ENCODE measurements around the gene RTKN.

Gene RTKN

DNA sequence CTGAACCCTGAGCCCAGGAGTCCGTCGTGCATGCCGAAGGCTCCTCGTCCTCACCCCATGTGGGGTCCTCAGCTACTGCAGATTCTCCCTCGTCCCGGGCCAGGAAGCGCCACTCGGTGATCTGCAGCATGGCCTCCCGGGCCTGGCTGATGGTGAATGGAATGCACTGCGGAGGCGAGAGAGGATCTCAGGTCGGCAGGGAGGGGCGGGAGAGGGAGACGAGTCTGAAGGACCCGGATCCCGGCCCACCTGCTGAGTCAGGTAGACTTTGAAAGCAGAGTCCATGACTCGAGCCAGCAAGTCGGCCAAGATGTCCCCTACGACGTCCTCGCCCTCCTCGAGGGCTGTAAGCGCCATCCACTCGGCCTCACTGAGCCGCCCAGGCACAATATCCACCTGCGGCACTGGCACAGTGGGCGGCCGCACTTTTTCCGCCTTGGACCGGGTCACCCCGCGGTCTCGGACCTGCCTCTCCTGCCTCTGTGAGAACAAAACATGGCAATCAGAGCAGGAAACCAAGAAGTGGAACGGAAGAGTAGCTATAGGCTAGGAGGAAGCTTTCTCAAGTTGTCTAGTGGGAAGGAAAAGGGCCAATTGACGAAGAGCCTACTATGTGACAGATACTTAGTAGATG, 25.9 kb downstream of the RTKN start:
- no peak for DNase-seq

DNA sequence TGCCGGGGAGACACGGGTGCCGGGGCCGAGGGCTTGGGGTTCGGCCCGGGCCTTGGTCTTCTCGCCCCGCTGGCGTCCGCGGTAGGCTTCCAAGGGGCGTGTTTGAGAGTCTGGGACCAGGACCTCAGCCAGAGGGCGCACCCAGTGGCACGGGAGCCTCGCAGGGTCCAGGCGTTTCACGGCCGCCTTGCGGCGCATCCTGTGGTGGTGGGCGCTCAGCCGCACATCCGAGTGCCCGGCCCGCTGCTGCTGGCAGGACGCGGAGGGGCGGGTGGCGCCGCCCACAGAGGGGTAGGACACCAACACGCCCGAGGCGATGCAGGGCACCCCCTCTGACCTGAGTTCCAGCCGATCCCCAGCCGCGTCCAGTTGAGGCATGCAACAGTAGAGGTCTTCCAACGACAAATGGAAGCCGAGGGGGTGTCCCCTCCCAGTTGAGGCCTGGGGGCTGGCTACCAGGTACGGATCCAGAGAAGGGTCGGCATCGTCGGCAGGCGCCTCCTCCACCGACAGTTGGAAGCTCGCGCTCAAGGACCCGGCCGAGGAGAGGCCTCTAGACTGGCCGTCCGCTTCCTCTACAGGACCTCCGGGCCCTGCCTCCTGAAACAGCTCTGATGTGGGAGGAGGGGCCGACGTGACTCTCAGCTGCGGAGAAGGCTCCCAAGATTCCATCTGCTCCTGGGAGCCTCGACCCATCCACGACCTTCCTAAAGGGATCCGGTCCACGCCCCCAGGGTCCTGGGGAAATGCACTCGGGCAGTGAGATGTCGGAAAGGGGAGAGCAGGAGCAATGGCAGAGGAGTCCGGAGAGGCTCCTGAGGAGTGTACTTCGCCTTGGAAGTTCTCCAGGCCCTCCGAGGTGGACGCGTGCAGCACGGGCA, 26.6 kb downstream of the RTKN start:
- no peak for DNase-seq

DNA sequence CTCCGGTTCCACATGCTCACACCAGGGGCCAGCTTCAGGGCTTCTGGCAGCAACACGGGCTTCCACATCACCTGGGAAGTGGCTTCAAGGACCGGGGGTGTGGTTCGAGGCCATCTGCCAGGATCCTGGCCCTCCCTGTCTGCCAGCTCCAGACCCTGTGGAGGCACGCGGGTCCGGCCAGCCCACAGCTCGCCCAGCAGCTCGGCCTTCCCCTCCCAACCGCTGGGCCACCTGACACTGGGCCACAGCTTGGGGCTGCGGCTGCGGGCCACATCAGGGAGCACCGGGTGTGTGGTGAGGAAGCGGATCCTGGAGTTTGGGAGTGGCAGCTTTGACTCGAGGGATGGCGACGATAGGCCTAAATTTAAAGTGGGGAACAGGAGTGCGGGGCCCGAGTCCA, 27.3 kb downstream of the RTKN start:
- DNase-seq = no peak

DNA sequence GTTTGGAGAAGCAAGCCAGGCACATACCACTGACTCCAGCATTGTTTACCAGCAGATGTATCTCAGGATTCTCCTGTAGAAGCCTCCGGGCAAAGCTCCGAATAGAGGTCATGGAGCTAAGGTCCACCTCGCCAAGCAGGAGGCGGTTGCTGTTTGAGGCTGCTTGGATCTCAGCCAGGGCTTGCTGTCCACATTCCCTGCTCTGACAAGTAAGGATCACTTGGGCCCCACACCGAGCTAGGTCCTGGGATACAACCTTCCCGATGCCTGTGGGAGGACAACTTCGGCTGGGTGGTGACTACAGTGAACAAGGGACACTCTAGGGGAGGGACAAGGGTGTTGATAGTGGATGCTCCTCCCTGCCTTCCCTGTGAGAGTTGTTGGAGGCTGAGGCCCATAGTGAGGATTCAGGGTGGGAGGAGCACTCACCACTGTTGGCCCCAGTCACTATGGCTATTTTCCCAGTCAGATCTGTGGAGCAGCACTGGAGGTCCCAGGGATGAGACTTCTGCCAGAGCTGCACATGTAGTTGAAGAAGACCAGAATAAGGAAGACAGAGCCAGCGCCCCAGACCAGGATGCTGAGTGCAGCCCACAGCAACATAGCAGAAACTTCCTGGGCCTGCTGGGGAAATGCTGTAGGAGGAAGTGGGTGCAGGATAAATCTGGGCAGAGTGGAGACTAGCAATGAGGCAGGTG, 28.6 kb downstream of the RTKN start:
- DNase-seq = no peak

DNA sequence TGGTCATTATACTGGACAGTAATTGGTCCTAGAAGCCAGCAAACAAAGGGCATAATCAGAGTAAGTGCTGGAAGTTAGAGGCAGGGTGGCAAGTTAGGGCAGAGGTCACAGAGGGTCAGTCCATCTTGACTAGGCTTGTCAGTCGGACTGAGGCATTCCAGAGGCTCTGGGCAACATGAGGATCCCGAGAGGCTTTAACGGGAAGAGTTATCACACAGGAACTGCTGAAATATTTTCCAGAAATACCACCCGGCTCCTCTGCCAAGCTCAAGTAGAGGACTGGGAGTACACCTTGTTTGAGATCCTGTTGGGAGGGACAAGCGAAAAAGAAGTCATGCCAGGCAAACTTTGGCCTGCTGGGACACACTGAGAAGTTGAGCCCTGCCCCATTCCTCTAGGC, 34.1 kb downstream of the RTKN start:
- DNase-seq = no peak

DNA sequence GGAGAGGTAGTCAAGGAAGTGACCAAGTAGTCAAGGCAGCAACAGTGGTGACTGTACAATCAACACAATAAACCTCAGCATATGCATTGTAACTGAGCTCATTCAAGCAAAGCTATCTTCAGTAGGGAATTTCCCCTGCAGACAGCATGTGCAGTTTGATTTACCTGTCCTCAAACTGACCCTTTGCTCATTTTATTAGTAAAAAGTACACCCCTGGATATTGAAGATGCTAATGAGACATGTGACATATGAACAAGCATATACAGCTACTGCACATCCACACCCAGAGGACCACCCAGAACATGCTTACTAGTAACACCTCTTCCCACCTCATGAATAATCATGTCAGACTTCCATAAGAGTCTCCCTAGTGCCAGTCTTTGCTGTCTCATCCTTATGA, 35.7 kb downstream of the RTKN start:
- DNase-seq = no peak

DNA sequence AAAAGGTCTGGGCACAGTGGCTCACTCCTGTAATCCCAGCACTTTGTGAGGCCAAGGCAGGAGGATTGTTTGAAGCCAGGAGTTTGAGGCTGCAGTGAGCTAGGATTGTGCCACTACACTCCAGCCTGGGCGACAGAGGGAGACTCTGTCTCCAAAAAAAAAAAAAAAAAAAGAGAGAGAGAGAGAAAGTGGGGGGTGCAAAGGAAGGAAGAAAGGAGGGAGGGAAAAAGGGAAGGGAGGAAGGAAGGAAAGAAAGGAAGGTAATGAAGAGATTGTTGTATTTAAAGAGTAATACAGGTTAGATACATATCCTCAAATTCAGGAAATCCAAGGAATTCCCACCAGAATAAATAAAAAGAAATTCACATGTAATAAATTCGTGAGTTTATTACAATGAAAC, 39.8 kb downstream of the RTKN start:
- no peak for DNase-seq

DNA sequence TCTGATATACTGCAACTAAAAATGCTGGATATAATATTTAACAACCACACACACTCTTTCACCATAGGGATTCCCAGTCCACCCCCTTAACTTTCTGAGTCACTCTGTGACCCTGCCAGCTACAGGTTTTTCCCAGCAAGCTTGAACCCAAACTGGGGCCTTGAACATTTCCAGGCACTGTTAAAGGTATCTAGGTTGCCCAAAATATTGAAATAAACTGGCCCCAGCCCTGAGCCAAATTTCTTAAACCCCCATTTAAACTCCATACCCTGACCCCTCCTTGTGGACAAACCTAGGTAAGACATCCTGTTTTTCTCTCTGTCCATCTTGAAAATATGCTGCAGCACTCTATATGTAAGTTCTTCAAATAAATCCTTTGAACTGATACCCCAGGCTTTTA, 42.0 kb downstream of the RTKN start:
- no peak for DNase-seq

DNA sequence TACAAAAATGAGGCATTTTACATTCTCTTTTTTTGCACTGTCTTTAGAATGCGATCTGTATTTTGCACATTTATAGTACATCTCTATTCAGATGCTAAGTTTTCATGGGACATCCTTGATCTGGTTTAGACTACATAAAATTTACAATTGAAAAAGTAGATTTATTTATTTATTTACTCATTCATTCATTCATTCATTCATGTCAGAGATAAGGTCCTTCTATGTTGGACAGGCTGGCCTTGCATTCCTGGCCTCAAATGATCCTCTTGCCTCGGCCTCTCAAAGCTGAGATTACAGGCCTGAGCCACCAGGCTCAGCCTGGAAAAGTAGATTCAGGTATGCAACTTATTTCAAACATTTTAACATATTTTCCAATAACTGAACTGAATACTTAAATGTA, 45.6 kb downstream of the RTKN start:
- no peak for DNase-seq

DNA sequence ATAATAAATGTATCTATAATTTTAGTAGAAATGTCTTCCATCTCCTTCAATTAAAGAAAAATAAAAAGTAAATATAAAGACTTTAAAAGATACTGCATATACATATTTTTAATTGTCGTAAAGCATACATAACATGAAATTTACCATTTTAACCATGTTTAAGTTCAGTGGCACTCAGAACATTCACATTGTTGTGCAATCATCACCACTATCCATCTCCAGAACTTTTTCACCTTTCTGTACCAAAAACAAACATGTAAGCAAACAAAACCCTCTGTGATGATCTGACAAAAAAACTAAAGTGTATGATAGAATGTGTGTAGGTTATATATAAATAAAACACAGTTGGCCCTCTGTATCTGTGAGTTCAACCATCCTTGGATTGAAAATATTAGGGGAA, 48.2 kb downstream of the RTKN start:
- DNase-seq = no peak

DNA sequence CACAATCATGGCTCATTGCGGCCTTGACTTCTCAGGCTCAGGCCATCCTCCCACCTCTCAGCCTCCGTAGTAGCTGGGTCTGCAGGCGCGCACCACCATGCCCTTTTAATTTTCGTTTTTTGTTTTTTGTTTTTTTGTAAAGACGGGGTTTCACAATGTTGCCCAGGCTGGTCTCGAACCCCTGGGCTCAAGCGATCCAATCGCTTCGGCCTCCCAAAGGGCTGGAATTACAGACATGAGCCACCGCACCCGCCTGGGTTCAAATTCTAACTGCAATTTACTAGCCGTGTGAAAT, 49.3 kb downstream of the RTKN start:
- no peak for DNase-seq

DNA sequence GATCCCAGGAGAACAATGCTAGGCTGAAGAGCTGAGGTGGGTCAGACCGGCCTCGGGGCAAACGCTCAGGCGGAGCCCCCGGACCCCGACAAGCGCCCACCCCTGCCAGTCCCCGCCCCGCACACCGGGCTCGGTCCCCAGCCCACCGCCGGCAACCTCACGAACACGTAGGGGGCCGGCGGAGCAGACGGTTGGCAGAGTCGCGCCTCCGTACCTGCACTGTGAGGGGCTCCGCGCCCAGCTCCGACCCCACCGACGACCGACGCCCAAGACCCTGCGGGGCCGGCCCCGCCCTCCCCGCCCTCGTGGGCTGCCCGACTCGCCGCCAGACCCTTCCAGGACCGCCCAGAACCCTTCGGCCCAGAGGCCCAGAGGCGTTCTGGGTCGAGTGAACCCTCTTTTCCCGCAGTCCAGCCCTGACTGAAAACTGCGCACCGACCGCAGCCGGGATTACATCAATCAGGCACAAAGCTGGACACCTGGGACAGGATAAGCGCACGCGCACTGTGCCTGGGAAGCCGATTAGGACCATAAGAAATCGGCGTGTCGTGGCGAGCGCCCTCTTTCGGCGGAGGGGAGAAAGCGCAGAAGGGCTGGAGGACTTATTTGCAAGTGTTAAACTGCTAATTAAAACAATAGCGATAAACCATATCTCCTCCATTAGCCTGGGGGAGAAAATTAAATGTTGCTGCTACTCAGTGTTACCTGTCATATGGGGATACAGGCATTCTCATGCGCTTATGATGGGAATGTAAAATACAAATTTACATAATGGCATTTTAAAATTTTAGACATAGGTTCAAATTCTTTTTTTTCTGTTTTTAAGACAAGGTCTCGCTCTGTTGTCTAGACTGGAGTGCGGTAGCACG, 49.9 kb downstream of the RTKN start:
- peak; percentile 72 for DNase-seq

DNA sequence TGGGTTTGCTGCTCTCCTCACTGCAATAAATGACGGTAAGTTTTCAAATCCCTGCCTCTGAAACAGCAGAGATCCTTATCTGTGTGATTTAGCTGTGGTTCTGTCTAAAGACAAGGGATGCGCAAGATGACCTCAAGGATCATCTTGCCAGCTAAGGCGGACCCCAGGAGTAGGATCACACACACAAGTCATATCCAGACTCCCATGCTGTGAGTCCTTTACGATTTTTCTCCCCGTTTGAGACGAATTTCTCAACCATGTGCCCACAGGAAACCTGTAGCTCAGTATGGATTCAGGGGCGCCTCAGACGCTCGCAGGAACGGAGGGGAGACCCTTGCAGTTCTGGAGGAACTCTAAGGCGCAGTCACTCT, 50.5 kb downstream of the RTKN start:
- no peak for DNase-seq

DNA sequence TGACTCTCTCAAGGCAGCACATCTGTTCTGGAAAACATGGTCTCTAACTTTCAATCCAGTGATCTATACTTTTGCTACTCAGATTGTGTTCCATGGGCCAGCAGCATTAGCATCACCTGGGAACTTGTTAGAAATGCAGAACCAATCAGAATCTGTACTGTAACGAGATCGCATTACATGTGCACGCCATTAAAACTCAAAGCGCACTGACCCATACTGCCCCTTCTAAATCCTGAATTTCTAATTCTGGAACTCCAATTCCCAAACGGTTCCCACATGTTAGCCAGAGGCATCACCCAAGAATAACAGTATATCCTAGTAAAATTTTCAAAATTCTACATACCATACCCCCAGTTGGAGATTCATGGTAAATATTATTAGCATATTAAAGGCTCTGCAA, 51.1 kb downstream of the RTKN start:
- DNase-seq = no peak

DNA sequence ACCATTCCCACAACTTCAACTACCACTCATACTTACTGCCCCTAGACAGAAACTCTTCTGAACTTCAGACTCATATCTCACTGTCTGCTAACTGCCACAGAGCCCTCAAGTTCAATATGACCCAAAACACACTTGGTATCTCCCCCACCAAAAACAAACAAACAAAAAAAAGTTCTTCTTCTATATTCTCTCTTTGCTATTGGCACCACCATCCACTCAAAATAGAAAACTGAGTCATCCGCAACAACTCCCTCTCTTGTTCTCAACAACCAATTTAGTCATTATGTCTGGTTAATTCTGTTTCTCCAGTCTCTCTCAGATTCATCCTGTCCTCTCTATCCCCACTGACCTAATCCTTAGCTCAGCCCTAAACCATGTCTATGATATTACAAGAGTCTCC, 54.4 kb downstream of the RTKN start:
- no peak for DNase-seq

DNA sequence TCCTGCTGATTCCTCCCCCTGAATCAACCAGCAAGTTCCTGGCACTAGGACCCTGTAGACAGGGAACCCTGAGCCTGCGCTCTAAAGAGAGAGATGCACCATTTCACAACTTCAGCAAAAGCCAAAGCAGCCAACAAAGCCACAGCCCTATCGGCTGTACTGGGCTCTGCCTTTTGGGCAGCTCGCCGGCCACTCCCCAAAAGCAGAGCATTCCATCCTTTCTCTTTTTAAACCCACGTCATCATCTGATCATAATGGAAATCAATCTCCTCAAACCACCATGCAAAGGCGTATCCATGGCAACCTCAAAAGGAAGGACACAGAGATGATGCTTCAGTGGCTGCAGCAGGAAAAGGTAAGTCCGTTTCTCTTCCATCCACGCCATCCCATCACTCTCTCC, 56.3 kb downstream of the RTKN start:
- DNase-seq = no peak

DNA sequence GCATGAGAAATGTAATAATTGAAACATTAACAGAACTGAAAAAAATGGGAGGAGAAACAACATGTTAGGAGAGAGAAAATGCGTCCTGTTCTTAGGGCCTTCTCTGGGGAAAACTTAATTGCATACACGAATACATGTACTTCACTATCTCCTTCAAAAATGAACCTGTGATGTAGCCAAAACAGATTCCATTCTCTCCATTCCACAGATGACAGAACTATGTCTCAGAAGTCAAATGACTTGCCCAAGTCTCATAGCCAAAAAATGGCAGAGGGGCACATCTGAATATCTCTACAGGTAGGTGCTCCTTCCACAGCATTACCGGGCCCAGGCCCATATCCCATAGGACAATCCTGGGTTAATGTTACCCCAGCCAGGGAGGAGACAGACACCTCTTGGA, 57.7 kb downstream of the RTKN start:
- DNase-seq = no peak

DNA sequence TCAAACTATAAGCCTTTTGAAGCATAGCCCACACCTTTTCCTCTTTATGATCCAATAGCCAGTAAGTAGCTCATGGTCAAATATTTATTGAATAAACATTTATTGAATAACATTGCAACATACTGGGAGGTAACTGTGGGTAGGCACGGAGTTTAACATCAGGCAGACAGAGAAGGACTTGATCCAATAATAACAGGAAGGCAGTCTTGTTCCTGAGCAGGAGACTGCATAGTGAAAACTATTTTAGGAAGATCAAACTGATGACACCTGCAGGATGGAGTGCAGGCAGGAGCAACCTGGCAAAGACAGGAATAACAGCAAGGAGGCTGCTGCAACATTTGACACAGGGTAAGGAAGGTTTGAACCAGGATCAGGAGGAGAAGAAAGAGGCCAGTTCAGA, 58.5 kb downstream of the RTKN start:
- no peak for DNase-seq

DNA sequence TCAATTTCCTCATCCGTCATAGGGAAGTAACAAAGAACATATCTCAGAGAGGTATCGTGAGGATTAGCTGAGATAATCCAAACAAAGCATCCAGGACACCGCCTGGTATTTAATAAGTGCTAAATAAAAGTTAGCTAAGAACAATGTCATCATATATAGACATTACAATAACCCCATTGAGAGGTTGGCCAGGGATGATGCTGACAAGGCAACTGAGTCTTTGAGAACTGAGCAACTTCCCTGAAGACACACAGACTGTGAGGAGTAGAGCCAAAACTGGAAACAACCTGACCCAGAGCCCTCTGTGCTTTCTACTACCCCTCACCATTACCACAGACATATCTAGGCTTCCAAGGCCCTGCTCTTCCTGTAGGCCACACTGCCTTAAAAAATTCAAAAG, 60.0 kb downstream of the RTKN start:
- DNase-seq = no peak

DNA sequence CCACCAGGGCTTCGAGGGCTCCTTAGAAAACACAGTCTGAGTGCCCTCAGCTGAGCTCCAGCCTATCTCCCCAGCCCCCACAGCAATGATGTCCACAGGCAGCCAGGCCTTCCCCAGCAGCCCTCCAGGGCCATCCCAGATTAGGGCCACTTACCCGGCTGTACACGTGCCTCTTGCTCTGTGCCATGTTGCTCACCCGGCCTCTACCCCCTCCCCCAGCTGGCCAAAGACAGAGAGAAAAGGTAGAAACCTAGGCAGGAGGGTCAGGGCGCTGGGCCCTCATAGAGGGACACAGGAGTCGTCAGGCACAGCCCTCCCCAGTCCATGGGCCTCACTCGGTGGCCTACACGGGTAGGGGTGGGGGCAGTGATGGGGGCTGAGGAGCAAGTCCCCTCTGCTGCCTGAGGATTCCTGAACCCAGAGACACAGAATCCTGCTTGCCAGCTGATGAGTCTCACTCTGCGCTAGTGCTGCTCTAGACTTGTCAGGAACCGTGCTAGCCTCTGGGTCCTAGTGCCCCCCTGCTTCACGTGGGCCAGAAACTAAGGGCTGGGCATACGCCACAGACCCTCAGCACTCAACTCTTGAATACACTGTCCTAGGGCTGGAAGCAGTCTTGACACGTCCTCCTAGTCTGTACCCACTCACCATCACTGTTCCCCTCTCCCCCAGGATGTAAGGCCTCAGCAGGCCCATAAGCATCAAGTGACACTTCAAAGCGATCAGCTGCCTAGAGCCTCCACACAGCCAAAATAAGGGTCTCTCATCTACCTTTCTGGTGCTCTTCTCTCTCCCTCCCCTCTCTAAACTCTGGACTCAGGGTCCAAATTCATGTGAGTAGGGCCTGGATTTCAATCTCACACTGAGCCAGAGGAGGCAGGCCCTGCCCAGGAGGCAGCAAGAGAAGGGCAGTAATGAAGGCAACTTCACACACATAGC, 61.6 kb downstream of the RTKN start, which contains the start of gene DCTN1:
Gene DCTN1, minus strand, starts transcription at position 461 of the 939 bp plus-strand sequence. Its CDS starts 274 bp downstream, at position 187.
- DNase-seq = no peak

DNA sequence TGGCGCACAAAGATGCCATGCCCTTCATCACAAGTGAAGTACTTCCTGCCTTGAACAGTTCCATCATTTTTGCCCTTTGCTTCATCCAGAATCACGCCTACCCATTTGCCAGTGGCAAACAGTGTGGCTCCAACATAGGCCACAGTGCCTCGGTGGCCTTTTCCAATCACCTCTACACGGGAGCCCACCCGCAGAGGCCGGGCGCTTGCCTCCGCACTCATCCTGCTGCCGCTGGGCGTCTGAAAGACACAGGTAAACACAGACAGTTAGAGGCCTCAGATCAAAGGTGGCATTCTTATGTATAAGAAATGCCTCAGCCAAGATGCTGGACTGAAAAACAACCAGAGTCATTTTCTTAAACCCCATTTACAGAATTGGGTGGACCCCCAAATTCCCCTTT, 63.7 kb downstream of the RTKN start:
- no peak for DNase-seq

DNA sequence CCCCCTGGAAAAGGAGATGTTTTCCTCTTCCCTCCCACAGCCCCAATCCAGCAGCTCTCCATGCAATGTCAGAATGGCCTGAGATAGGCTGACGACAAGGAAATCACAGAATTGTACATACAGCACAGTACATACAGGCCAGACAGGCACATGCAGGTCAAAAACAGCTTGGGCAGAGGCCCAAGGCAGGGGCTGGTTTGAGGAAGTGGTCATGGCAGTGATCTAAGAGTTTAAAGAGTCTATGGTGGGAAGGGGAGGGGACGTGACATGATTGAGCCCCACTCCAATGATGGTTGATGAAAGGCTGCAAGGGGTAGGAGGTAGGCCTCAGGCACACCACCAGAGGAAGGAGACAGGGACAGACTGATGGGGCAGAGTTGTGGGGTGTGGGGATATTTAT, 65.9 kb downstream of the RTKN start:
- no peak for DNase-seq

Data from activated gamma-delta T cell (primary cell).